ENCODE results near the gene SREBF1. TPM values are rescaled to one million over a fixed set of nuclear protein-coding genes. Genes with fewer than 3 reads are reported as not detected.
A peak's percentile ranks its signal among the peaks of the same experiment; 100 is the strongest.

SREBF1 gene
- total RNA-seq, 1 experiment from 2014 or later, result 167 TPM

GRCh38 chr17:17834974-17835373 lies 1.8 kb downstream of the SREBF1 start:
- ChIA-PET CTCF (no interaction called here), POLR2A (ENCODE audit: unreplicated experiment) (no interaction called here)
- Histone ChIP-seq H4K20me1 (ENCODE audit: low read length) (peaks cover 25% of the 10 kb centered on the region), H3K27me3 (ENCODE audit: low read length) (no peaks in the 10 kb centered on the region), H3K79me2 (ENCODE audit: low read length) (peaks cover 81% of the 10 kb centered on the region), H3K4me2 (ENCODE audit: low read length) (peak overlapping the region; percentile 94), H3K9ac (ENCODE audit: low read length) (peak overlapping the region; percentile 100), H3K9me2 (replicated peaks; ENCODE audit: low read length) (no peaks in the 10 kb centered on the region), H3K36me3 (ENCODE audit: low read depth, low read length) (peaks cover 10% of the 10 kb centered on the region; the same call in 1 of the 2 replicates), H3F3A (ENCODE audit: low read length, unreplicated experiment) (peaks cover 6% of the 10 kb centered on the region), H2AFZ (ENCODE audit: low read length) (no peak overlapping the region), H3K9me3 (ENCODE audit: low read length) (no peaks in the 10 kb centered on the region), H3K27ac (ENCODE audit: low read length) (peak overlapping the region; percentile 97; the same call in 1 of the 2 replicates), H3K4me3 (ENCODE audit: low read length) (peak overlapping the region; percentile 86), H3K4me1 (ENCODE audit: insufficient read depth, low read length) (peaks cover 53% of the 10 kb centered on the region)
- no peak for DNase-seq
- no peak for TF ChIP-seq CTCF (conservative IDR thresholded peaks at IDR 0.05; ENCODE audit: low read depth, low read length)
- TF ChIP-seq EZH2 (IDR thresholded peaks at IDR 0.05; ENCODE audit: low read length, unreplicated experiment), result no peak
- TF ChIP-seq EZH2phosphoT487 (IDR thresholded peaks at IDR 0.05; ENCODE audit: borderline replicate concordance, low read length), result no peak
- intact Hi-C loops (cut with micrococcal nuclease), result no loop called here
- no TSS peak for BruUV-seq (replicated peaks)
- no peak for ATAC-seq

GRCh38 chr17:17833658-17834357 lies 3.0 kb downstream of the SREBF1 start:
- peaks cover 42% of the 10 kb centered on the region for H3K4me1 ChIP-seq (ENCODE audit: insufficient read depth, low read length)
- peak overlapping the region; percentile 30; the same call in 1 of the 2 replicates for H3K9ac ChIP-seq (ENCODE audit: low read length)
- no peak for DNase-seq
- ChIA-PET POLR2A (ENCODE audit: unreplicated experiment) (interaction anchor here (0.5 kb wide), 1 partner anchor 134 kb away, joined by 5 read pairs; no protein-coding TSS in a partner anchor), CTCF (no interaction called here)
- H3K9me2 ChIP-seq (replicated peaks; ENCODE audit: low read length), result no peaks in the 10 kb centered on the region
- peak overlapping the region; percentile 94 for H3K4me2 ChIP-seq (ENCODE audit: low read length)
- no peak for TF ChIP-seq EZH2phosphoT487 (IDR thresholded peaks at IDR 0.05; ENCODE audit: borderline replicate concordance, low read length)
- no peak for TF ChIP-seq CTCF (conservative IDR thresholded peaks at IDR 0.05; ENCODE audit: low read depth, low read length)
- no peak for TF ChIP-seq EZH2 (IDR thresholded peaks at IDR 0.05; ENCODE audit: low read length, unreplicated experiment)
- no peak for ATAC-seq
- H3K79me2 ChIP-seq (ENCODE audit: low read length), result peaks cover 85% of the 10 kb centered on the region
- BruUV-seq (replicated peaks), result no TSS peak
- peaks cover 33% of the 10 kb centered on the region for H4K20me1 ChIP-seq (ENCODE audit: low read length)
- intact Hi-C loops (cut with micrococcal nuclease), result no loop called here
- peak overlapping the region; percentile 24 for H3K27ac ChIP-seq (ENCODE audit: low read length)
- no peak overlapping the region for H2AFZ ChIP-seq (ENCODE audit: low read length)
- H3K27me3 ChIP-seq (ENCODE audit: low read length), result no peaks in the 10 kb centered on the region
- H3F3A ChIP-seq (ENCODE audit: low read length, unreplicated experiment), result no peaks in the 10 kb centered on the region
- peaks cover 10% of the 10 kb centered on the region; the same call in 1 of the 2 replicates for H3K36me3 ChIP-seq (ENCODE audit: low read depth, low read length)
- H3K9me3 ChIP-seq (ENCODE audit: low read length), result no peaks in the 10 kb centered on the region
- no peak overlapping the region; the same call in 1 of the 2 replicates for H3K4me3 ChIP-seq (ENCODE audit: low read length)

GRCh38 chr17:17832032-17832363 lies 4.8 kb downstream of the SREBF1 start:
- ChIA-PET POLR2A (ENCODE audit: unreplicated experiment) (no interaction called here), CTCF (no interaction called here)
- H3K4me1 ChIP-seq (ENCODE audit: insufficient read depth, low read length), result peaks cover 24% of the 10 kb centered on the region
- intact Hi-C loops (cut with micrococcal nuclease), result no loop called here
- no peak overlapping the region for H3K27ac ChIP-seq (ENCODE audit: low read length)
- no peak for TF ChIP-seq EZH2 (IDR thresholded peaks at IDR 0.05; ENCODE audit: low read length, unreplicated experiment)
- no peak for TF ChIP-seq EZH2phosphoT487 (IDR thresholded peaks at IDR 0.05; ENCODE audit: borderline replicate concordance, low read length)
- TF ChIP-seq CTCF (conservative IDR thresholded peaks at IDR 0.05; ENCODE audit: low read depth, low read length), result no peak
- H3K9ac ChIP-seq (ENCODE audit: low read length), result no peak overlapping the region
- H3K9me2 ChIP-seq (replicated peaks; ENCODE audit: low read length), result no peaks in the 10 kb centered on the region
- DNase-seq (no peak), ATAC-seq (no peak)
- no peak overlapping the region for H3K4me2 ChIP-seq (ENCODE audit: low read length)
- H3K4me3 ChIP-seq (ENCODE audit: low read length), result no peak overlapping the region
- H3K9me3 ChIP-seq (ENCODE audit: low read length), result no peaks in the 10 kb centered on the region
- no peaks in the 10 kb centered on the region for H3F3A ChIP-seq (ENCODE audit: low read length, unreplicated experiment)
- H3K36me3 ChIP-seq (ENCODE audit: low read depth, low read length), result peaks cover 14% of the 10 kb centered on the region; the same call in 1 of the 2 replicates
- BruUV-seq (replicated peaks), result no TSS peak
- H4K20me1 ChIP-seq (ENCODE audit: low read length), result peaks cover 33% of the 10 kb centered on the region
- no peaks in the 10 kb centered on the region for H3K27me3 ChIP-seq (ENCODE audit: low read length)
- H3K79me2 ChIP-seq (ENCODE audit: low read length), result peaks cover 96% of the 10 kb centered on the region
- no peak overlapping the region for H2AFZ ChIP-seq (ENCODE audit: low read length)
